GM23338 (cell line): ENCODE measurements around the gene MC4R. TPM values are rescaled to one million over a fixed set of nuclear protein-coding genes. Genes with fewer than 3 reads are reported as not detected.

ENCODE experiments used
- ATAC-seq: fragments of 200-7000 bp; cut with Tn5 transposase; 3 replicates; pipeline ENCODE4 v1.9.1; 2020
- DNase-seq: peaks from one replicate; pipeline ENCODE4 v3.0.0-alpha.2; 2015; ENCODE audit warnings: low spot score
- H2AFZ ChIP-seq: fragments of 200-600 bp; sonication (generic); 2 replicates; pipeline ENCODE4 v1.8.0; 2016; ENCODE audit warnings: antibody characterized with exemption, mild to moderate bottlenecking, moderate library complexity
- H3F3A ChIP-seq: fragments of 200-600 bp; sonication (generic); replicated peaks from 2 replicates; pipeline ENCODE4 v1.8.0; 2017; ENCODE audit warnings: antibody characterized with exemption, mixed run types, low read depth
- H3K27ac ChIP-seq: fragments of 200-600 bp; sonication (generic); 2 replicates; pipeline ENCODE4 v1.6.1; 2016; ENCODE audit warnings: low read depth
- H3K27me3 ChIP-seq: fragments of 200-600 bp; sonication (generic); 2 replicates; pipeline ENCODE4 v1.8.0; 2016; ENCODE audit warnings: mild to moderate bottlenecking, mixed run types, moderate library complexity; ENCODE audit not compliant: insufficient read depth
- H3K36me3 ChIP-seq: fragments of 200-600 bp; sonication (generic); 2 replicates; pipeline ENCODE4 v1.8.0; 2016; ENCODE audit warnings: mild to moderate bottlenecking; ENCODE audit not compliant: insufficient read depth
- H3K4me1 ChIP-seq: fragments of 200-600 bp; sonication (generic); 2 replicates; pipeline ENCODE4 v1.8.0; 2016; ENCODE audit warnings: mild to moderate bottlenecking, moderate library complexity; ENCODE audit not compliant: insufficient read depth
- H3K4me2 ChIP-seq: fragments of 200-600 bp; sonication (generic); 2 replicates; pipeline ENCODE4 v1.7.1; 2017; ENCODE audit warnings: mixed run types
- H3K4me3 ChIP-seq: fragments of 200-600 bp; sonication (generic); 2 replicates; pipeline ENCODE4 v1.6.1; 2016; ENCODE audit warnings: mixed run types
- H3K79me2 ChIP-seq: fragments of 200-600 bp; sonication (generic); replicated peaks from 2 replicates; pipeline ENCODE4 v1.8.0; 2017; ENCODE audit warnings: mild to moderate bottlenecking; ENCODE audit not compliant: insufficient read depth
- H3K9me2 ChIP-seq: fragments of 200-600 bp; sonication (generic); 2 replicates; pipeline ENCODE4 v1.8.0; 2017; ENCODE audit not compliant: insufficient read depth
- H4K20me1 ChIP-seq: fragments of 200-600 bp; sonication (generic); replicated peaks from 2 replicates; pipeline ENCODE4 v1.8.0; 2017; ENCODE audit warnings: mild to moderate bottlenecking; ENCODE audit not compliant: insufficient read depth
- H3K27ac Mint-ChIP-seq: 2 replicates; pipeline ENCODE4 v1.8.0; 2020; ENCODE audit warnings: inconsistent platforms, mild to moderate bottlenecking, moderate library complexity, mixed read lengths
- H3K27me3 Mint-ChIP-seq: 3 replicates; pipeline ENCODE4 v1.8.0; 2022; ENCODE audit warnings: low read depth, mild to moderate bottlenecking, moderate library complexity, mixed read lengths, inconsistent platforms; ENCODE audit not compliant: insufficient read depth, poor library complexity
- H3K36me3 Mint-ChIP-seq: 3 replicates; pipeline ENCODE4 v1.8.0; 2021; ENCODE audit warnings: low read depth, mild to moderate bottlenecking, inconsistent platforms, moderate library complexity, mixed read lengths
- H3K4me1 Mint-ChIP-seq: 3 replicates; pipeline ENCODE4 v1.8.0; 2020; ENCODE audit warnings: mild to moderate bottlenecking, inconsistent platforms, mixed read lengths
- H3K4me3 Mint-ChIP-seq: 3 replicates; pipeline ENCODE4 v1.8.0; 2021; ENCODE audit warnings: moderate library complexity, mild to moderate bottlenecking, inconsistent platforms, mixed read lengths
- H3K9me3 Mint-ChIP-seq: 3 replicates; pipeline ENCODE4 v1.8.0; 2020; ENCODE audit warnings: moderate library complexity, mild to moderate bottlenecking, inconsistent platforms, mixed read lengths
- CREB1 ChIP-seq: fragments of 250-450 bp; sonication (Bioruptor Pico); IDR thresholded peaks from 2 replicates; pipeline ENCODE4 v1.5.0; 2020; ENCODE audit warnings: low read depth, mild to moderate bottlenecking, moderate library complexity
- CTCF ChIP-seq, 2 experiments: fragments of 200-600 bp in 1 of 2; sonication (generic) in 1 of 2; conservative IDR thresholded peaks; 2 replicates each; pipeline versions ENCODE4 v1.5.1 to v1.6.1; 2016 to 2017; ENCODE audit warnings: antibody characterized with exemption in 2 of 2, low read depth in 2 of 2, mild to moderate bottlenecking in 2 of 2, moderate library complexity in 1 of 2
- ETS1 ChIP-seq: IDR thresholded peaks from 2 replicates; pipeline ENCODE4 v1.6.1; 2016; ENCODE audit warnings: antibody characterized with exemption
- EZH2 ChIP-seq: fragments of 200-600 bp; sonication (generic); IDR thresholded peaks from one replicate; pipeline ENCODE4 v1.8.0; 2017; ENCODE audit warnings: antibody characterized with exemption, mild to moderate bottlenecking, low read depth; ENCODE audit not compliant: unreplicated experiment
- EZH2phosphoT487 ChIP-seq: fragments of 200-600 bp; sonication (generic); IDR thresholded peaks from one replicate; pipeline ENCODE4 v1.8.1; 2018; ENCODE audit warnings: antibody characterized with exemption; ENCODE audit not compliant: unreplicated experiment
- JUNB ChIP-seq: IDR thresholded peaks from one replicate; pipeline ENCODE4 v1.6.1; 2016; ENCODE audit warnings: antibody characterized with exemption; ENCODE audit not compliant: unreplicated experiment
- NANOG ChIP-seq: IDR thresholded peaks from 2 replicates; pipeline ENCODE4 v1.6.1; 2016; ENCODE audit warnings: antibody characterized with exemption, borderline replicate concordance
- POLR2AphosphoS5 ChIP-seq: IDR thresholded peaks from 2 replicates; pipeline ENCODE4 v1.6.1; 2016; ENCODE audit warnings: antibody characterized with exemption, low read depth
- REST ChIP-seq: IDR thresholded peaks from one replicate; pipeline ENCODE4 v1.6.1; 2018; ENCODE audit warnings: antibody characterized with exemption; ENCODE audit not compliant: unreplicated experiment
- STAT1 ChIP-seq: IDR thresholded peaks from one replicate; pipeline ENCODE4 v1.6.1; 2016; ENCODE audit warnings: antibody characterized with exemption; ENCODE audit not compliant: unreplicated experiment
- ZNF114 ChIP-seq: fragments of 250-450 bp; sonication (Bioruptor Pico); IDR thresholded peaks from 2 replicates; pipeline ENCODE4 v1.5.0; 2020; ENCODE audit warnings: mild to moderate bottlenecking, moderate library complexity
- ZNF331 ChIP-seq: fragments of 250-450 bp; sonication (Bioruptor Pico); IDR thresholded peaks from 2 replicates; pipeline ENCODE4 v1.5.0; 2020; ENCODE audit warnings: low read depth, mild to moderate bottlenecking, moderate library complexity
- ZNF462 ChIP-seq: fragments of 250-450 bp; sonication (Bioruptor Pico); IDR thresholded peaks from 2 replicates; pipeline ENCODE4 v1.5.0; 2020; ENCODE audit warnings: mild to moderate bottlenecking, moderate library complexity
- polyA plus RNA-seq: library from polyadenylated mRNA; unstranded; fragments of >200 nt; fragmentation: Nextera tagmentation; extraction: Ambion mirVana; gene quantifications from 2 replicates; pipeline ENCODE4 v1.2.1, GENCODE V29; 2016
- total RNA-seq: library from RNA; depleted of rRNA; stranded (reverse); fragments of >200 nt; shearing (Covaris generic); gene quantifications from 2 replicates; pipeline ENCODE4 v1.2.3, GENCODE V29; 2014

Gene MC4R
- total and polyA plus RNA-seq, 2 experiments from 2014 or later, result not detected

GRCh38 chr18:60406721-60407120, 34.1 kb upstream of the MC4R start:
- DNase-seq (no peak), ATAC-seq (no peak)
- H3K4me2 ChIP-seq, result 0 out of 2 replicates have a peak overlapping the region, but pooled peaks have one; percentile 15
- no peaks in the 10 kb centered on the region for H3K36me3 Mint-ChIP-seq
- no peaks in the 10 kb centered on the region for H3F3A ChIP-seq
- no peaks in the 10 kb centered on the region for H3K9me2 ChIP-seq
- H3K9me3 Mint-ChIP-seq, result no peaks in the 10 kb centered on the region
- H2AFZ ChIP-seq, result peak overlapping the region; percentile 9; the same call in 1 of the 2 replicates
- no peaks in the 10 kb centered on the region for H3K27me3 ChIP-seq
- TF ChIP-seq ZNF114 (CRISPR knock-in tag) (no peak), CREB1 (CRISPR knock-in tag) (no peak), ZNF331 (CRISPR knock-in tag) (no peak), EZH2 (no peak), CTCF (conservative IDR thresholded peaks at IDR 0.05; ENCODE audit: low read depth in 2 of 2) (no peak), ZNF462 (CRISPR knock-in tag) (no peak), EZH2phosphoT487 (no peak), JUNB (no peak), NANOG (no peak), ETS1 (no peak), POLR2AphosphoS5 (no peak), STAT1 (no peak), REST (no peak)
- H3K27ac Mint-ChIP-seq, result peak overlapping the region; percentile 42; the same call in 1 of the 2 replicates
- H4K20me1 ChIP-seq, result no peaks in the 10 kb centered on the region
- no peak overlapping the region for H3K4me3 ChIP-seq
- H3K4me3 Mint-ChIP-seq, result no peak overlapping the region
- no peaks in the 10 kb centered on the region for H3K79me2 ChIP-seq
- peaks cover 9% of the 10 kb centered on the region; the same call in 2 of the 3 replicates for H3K4me1 Mint-ChIP-seq
- peaks cover 8% of the 10 kb centered on the region for H3K4me1 ChIP-seq
- no peaks in the 10 kb centered on the region for H3K36me3 ChIP-seq
- H3K27ac ChIP-seq, result no peak overlapping the region
- peaks cover 2% of the 10 kb centered on the region for H3K27me3 Mint-ChIP-seq
